ENCODE results near the gene NDUFAF8. TPM values are rescaled to one million over a fixed set of nuclear protein-coding genes. Genes with fewer than 3 reads are reported as not detected.

The NDUFAF8 gene
- total RNA-seq, 2 donors from 2014 or later: 27.4 to 43.1 TPM

DNA sequence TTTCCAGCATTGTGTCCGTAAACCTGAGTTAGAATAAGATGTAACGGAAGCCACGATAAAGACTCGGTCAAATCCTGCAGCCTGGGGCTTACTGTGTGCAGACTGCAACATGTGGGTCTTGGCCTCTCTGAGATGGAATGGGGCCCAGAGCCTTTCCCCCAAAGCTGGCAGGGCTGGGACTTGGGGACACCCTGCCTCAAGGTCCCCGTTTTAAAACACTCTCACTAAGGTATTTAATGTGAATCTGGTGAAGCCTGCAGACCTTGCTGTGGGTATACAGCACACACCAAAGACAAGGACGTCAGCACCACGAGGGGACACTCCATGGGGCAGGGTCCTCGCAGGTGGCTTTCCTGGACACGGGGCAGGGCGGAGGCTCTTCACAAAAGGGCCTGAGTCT is 2.1 kb downstream of the NDUFAF8 start:
- peaks cover 7% of the 10 kb centered on the region for H3K4me1 ChIP-seq (replicated peaks)
- intact Hi-C loops (cut with DNase I): loop anchor here (5.0 to 10.0 kb wide), 2 partner anchors 99 to 246 kb away; partner anchors contain the start of gene CHMP6
- DNase-seq (ENCODE audit: low spot score): no peak

DNA sequence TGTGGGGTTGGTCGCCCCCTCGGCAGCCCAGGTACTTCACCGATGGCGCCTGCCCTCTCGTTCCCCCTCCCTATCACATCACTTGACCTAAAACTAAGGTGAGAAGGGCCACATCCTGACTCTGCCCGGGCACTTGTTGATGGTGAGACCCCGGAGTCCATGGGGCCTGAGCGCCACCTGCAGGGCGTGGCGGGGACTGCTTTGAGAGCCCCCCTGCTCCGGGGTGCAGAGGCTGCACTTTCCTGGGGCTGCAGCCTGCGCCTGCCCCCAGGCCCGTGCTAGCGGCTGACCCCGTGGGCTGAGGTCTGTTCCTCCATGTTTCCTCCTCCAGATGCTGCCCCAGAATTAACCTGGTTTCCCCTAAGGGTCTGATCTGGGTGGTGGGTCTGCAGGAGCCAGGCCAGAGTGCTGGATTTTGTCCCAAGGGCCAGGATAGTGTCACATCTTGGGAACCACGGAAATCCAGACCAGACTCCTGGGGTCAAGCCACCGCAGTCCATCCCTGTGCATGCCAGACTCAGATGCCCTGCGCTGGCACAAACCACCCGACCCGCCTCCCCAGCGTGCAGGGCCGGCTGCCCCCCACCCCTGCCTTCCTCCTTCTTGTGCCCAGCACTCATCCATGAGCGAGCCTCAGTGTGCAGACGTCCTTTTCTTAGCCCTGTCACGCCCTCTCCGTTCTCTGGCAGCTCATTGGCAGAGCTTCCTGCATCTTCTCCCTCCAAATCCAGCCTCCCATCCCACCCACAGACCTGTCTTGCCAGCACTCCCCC is 2.7 kb downstream of the NDUFAF8 start:
- peaks cover 7% of the 10 kb centered on the region for H3K4me1 ChIP-seq (replicated peaks)
- H3K4me3 ChIP-seq: no peak overlapping the region
- peak; percentile 33 for DNase-seq (ENCODE audit: low spot score)
- H3K36me3 ChIP-seq: no peaks in the 10 kb centered on the region
- TF ChIP-seq POLR2A (IDR thresholded peaks at IDR 0.05): no peak
- TF ChIP-seq POLR2AphosphoS5 (IDR thresholded peaks at IDR 0.05): no peak
- TF ChIP-seq, protein P1, sequence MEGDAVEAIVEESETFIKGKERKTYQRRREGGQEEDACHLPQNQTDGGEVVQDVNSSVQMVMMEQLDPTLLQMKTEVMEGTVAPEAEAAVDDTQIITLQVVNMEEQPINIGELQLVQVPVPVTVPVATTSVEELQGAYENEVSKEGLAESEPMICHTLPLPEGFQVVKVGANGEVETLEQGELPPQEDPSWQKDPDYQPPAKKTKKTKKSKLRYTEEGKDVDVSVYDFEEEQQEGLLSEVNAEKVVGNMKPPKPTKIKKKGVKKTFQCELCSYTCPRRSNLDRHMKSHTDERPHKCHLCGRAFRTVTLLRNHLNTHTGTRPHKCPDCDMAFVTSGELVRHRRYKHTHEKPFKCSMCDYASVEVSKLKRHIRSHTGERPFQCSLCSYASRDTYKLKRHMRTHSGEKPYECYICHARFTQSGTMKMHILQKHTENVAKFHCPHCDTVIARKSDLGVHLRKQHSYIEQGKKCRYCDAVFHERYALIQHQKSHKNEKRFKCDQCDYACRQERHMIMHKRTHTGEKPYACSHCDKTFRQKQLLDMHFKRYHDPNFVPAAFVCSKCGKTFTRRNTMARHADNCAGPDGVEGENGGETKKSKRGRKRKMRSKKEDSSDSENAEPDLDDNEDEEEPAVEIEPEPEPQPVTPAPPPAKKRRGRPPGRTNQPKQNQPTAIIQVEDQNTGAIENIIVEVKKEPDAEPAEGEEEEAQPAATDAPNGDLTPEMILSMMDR (IDR thresholded peaks at IDR 0.05): peak; percentile 38 to 74 (median 56)
- intact Hi-C loops (cut with DNase I): loop anchor here (5.0 to 10.0 kb wide), 2 partner anchors 100 to 247 kb away; partner anchors contain the start of gene CHMP6
- H3K9me3 ChIP-seq: no peaks in the 10 kb centered on the region
- 53% methylated on average over 26 of the region's 26 CpGs for WGBS
- no peak overlapping the region for H3K27ac ChIP-seq
- no peaks in the 10 kb centered on the region for H3K27me3 ChIP-seq (replicated peaks; ENCODE audit: insufficient read depth)

More for the DNA sequence above, 2.1 kb downstream of the NDUFAF8 start:
- Histone ChIP-seq H3K27me3 (replicated peaks; ENCODE audit: insufficient read depth) (no peaks in the 10 kb centered on the region), H3K4me3 (no peak overlapping the region), H3K9me3 (no peaks in the 10 kb centered on the region), H3K27ac (no peak overlapping the region), H3K36me3 (no peaks in the 10 kb centered on the region)
- TF ChIP-seq, protein P1 (IDR thresholded peaks at IDR 0.05): no peak
- no peak for TF ChIP-seq POLR2AphosphoS5 (IDR thresholded peaks at IDR 0.05)
- no peak for TF ChIP-seq POLR2A (IDR thresholded peaks at IDR 0.05)
- 89% methylated on average over 10 of the region's 10 CpGs for WGBS

DNA sequence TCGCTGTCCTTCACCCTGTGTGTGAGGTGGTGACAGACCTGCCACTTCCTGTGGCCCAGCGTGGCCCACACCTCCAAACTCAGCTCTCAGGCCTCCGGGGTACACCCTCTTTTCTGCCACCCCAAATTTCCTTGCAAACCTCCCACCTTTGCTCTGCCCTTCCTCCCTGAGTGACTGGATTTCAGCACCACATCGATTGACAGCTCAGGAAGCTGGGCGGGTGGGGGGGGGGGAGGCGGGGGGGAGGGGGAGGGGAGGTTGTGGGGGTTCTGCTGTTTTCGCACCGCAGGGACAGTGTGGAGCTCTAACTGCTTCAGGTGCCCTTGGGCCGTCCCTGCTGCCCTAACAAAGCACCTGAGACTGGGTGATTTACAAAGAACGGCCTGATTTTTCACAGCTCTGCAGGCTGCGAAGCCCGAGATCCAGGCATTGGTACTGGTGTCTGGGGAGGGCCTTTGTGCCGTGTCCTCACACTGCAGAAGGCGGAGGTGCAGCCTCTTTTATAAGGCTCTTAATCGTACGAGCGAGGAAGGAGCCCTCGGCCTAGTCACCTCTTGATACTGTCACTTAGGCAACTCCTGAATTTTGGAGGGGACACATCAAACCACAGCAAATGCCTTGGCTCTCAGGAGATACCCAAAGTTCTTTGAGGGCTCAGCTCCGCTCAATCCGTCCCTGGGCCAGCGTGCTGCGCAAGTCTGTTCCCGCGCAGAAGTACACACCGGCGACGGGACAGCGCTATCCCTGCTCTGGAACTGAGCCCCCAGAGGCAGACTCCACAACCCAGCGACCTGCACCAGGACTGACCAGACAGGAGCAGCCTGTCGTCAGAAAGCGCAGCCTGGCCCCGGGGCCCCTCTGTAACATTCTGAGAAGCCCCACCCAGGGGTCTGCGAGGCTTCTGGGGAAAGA is 3.6 kb downstream of the NDUFAF8 start:
- WGBS: 80% methylated on average over 33 of the region's 33 CpGs

DNA sequence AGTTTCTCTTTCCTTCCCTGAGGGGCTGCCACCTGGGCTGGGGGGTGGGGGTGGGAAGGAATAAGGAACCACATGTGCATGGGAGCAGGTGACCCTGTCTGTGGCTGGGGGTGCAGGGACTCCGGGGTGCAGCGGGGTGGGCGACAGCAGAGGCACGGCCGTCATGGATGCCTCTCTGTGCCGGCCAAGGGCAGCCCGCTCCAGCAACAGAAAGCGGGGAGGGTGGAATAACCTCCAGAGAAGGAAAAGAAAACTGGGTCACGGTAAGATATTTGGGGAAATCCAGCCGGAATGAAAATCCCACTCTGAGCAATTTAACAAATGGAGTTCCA is 4.2 kb downstream of the NDUFAF8 start:
- intact Hi-C loops (cut with DNase I): loop anchor here (5.0 to 10.0 kb wide), 2 partner anchors 101 to 248 kb away; partner anchors contain the start of gene CHMP6
- no peaks in the 10 kb centered on the region for H3K9me3 ChIP-seq
- WGBS: 88% methylated on average over 10 of the region's 10 CpGs
- H3K36me3 ChIP-seq: no peaks in the 10 kb centered on the region
- H3K27ac ChIP-seq: no peak overlapping the region
- TF ChIP-seq, protein P1 (IDR thresholded peaks at IDR 0.05): no peak
- TF ChIP-seq POLR2A (IDR thresholded peaks at IDR 0.05) (no peak), POLR2AphosphoS5 (IDR thresholded peaks at IDR 0.05) (no peak)
- H3K27me3 ChIP-seq (replicated peaks; ENCODE audit: insufficient read depth): no peaks in the 10 kb centered on the region
- no peak overlapping the region for H3K4me3 ChIP-seq
- peaks cover 7% of the 10 kb centered on the region for H3K4me1 ChIP-seq (replicated peaks)
- DNase-seq (ENCODE audit: low spot score): no peak

More for the DNA sequence above, 3.6 kb downstream of the NDUFAF8 start:
- DNase-seq (ENCODE audit: low spot score): no peak
- H3K4me3 ChIP-seq: no peak overlapping the region
- no peaks in the 10 kb centered on the region for H3K36me3 ChIP-seq
- TF ChIP-seq POLR2A (IDR thresholded peaks at IDR 0.05) (no peak), POLR2AphosphoS5 (IDR thresholded peaks at IDR 0.05) (no peak)
- TF ChIP-seq, protein P1 (IDR thresholded peaks at IDR 0.05): no peak
- peaks cover 7% of the 10 kb centered on the region for H3K4me1 ChIP-seq (replicated peaks)
- H3K27me3 ChIP-seq (replicated peaks; ENCODE audit: insufficient read depth): no peaks in the 10 kb centered on the region
- H3K9me3 ChIP-seq: no peaks in the 10 kb centered on the region
- H3K27ac ChIP-seq: no peak overlapping the region
- intact Hi-C loops (cut with DNase I): loop anchor here (5.0 to 10.0 kb wide), 2 partner anchors 100 to 248 kb away; partner anchors contain the start of gene CHMP6

Data from prostate gland (tissue), 2 donors.